Gastroesophageal sphincter (tissue), 4 donors: Measurements from ENCODE around the gene WDR37. TPM values are rescaled to one million over a fixed set of nuclear protein-coding genes. Genes with fewer than 3 reads are reported as not detected.

Experiments used
- ATAC-seq: fragments of 150-250 bp; one replicate; pipeline ENCODE4 v1.9.1; 2016; ENCODE audit warnings: mild to moderate bottlenecking, moderate library complexity
- H3K27ac ChIP-seq, 4 donors: fragments of 200-600 bp; sonication (generic) in 3 of 4; 1 replicate in 3 of 4; 2 replicates in 1 of 4; pipeline ENCODE4 v1.5.1; 2016 to 2019
- H3K27me3 ChIP-seq: fragments of 200-600 bp; sonication (generic); one replicate; pipeline ENCODE4 v1.5.1; 2019
- H3K36me3 ChIP-seq, 2 donors: fragments of 200-600 bp; sonication (generic); one replicate each; pipeline ENCODE4 v1.5.1; 2019; ENCODE audit warnings: control low read depth in 1 of 2
- H3K4me1 ChIP-seq, 3 donors: fragments of 200-600 bp; sonication (generic); 1 replicate in 2 of 3; 2 replicates in 1 of 3; pipeline ENCODE4 v1.5.1; 2016 to 2019; ENCODE audit warnings: control low read depth in 2 of 3
- H3K4me3 ChIP-seq, 2 donors: fragments of 200-600 bp; sonication (generic); one replicate each; pipeline ENCODE4 v1.5.1; 2019; ENCODE audit warnings: mild to moderate bottlenecking in 1 of 2, moderate library complexity in 1 of 2
- H3K9me3 ChIP-seq, 3 donors: fragments of 200-600 bp; sonication (generic); one replicate each; pipeline ENCODE4 v1.5.1; 2017 to 2019; ENCODE audit warnings: control low read depth in 2 of 3
- EP300 ChIP-seq: sonication (generic); formaldehyde crosslinking; IDR thresholded peaks from one replicate; pipeline ENCODE4 v1.6.1; 2017; ENCODE audit warnings: antibody characterized with exemption, mild to moderate bottlenecking
- POLR2A ChIP-seq, 2 donors: fragments of 450-650 bp; IDR thresholded peaks; one replicate each; pipeline ENCODE4 v1.6.1; 2017; ENCODE audit warnings: antibody characterized with exemption in 2 of 2, mild to moderate bottlenecking in 2 of 2, moderate library complexity in 1 of 2
- POLR2AphosphoS5 ChIP-seq: sonication (generic); formaldehyde crosslinking; IDR thresholded peaks from one replicate; pipeline ENCODE4 v1.6.1; 2017; ENCODE audit warnings: antibody characterized with exemption
- WGBS, 2 donors: methylation state at CpG; one replicate each; pipeline ENCODE4 v1.1.5; 2018; ENCODE audit warnings: low coverage in 1 of 2; 5-methylcytosine and 5-hydroxymethylcytosine counted together
- total RNA-seq, 4 donors: library from RNA; depleted of rRNA; stranded (reverse); fragments of >200 nt; gene quantifications; one replicate each; pipeline ENCODE4 v1.1.0, GENCODE V29; 2016
- TF ChIP-seq, protein P1 (sequence below), 4 experiments: fragments of 200-600 bp in 2 of 4; fragments of 450-650 bp in 2 of 4; sonication (generic) in 1 of 4; IDR thresholded peaks; one replicate each; pipeline ENCODE4 v1.5.1; 2017 to 2019; ENCODE audit warnings: antibody characterized with exemption in 4 of 4, mild to moderate bottlenecking in 2 of 4, moderate library complexity in 2 of 4

WDR37 gene
- total RNA-seq, 4 donors from 2014 or later: 11.4 to 16.7 (median 13.9) TPM

DNA sequence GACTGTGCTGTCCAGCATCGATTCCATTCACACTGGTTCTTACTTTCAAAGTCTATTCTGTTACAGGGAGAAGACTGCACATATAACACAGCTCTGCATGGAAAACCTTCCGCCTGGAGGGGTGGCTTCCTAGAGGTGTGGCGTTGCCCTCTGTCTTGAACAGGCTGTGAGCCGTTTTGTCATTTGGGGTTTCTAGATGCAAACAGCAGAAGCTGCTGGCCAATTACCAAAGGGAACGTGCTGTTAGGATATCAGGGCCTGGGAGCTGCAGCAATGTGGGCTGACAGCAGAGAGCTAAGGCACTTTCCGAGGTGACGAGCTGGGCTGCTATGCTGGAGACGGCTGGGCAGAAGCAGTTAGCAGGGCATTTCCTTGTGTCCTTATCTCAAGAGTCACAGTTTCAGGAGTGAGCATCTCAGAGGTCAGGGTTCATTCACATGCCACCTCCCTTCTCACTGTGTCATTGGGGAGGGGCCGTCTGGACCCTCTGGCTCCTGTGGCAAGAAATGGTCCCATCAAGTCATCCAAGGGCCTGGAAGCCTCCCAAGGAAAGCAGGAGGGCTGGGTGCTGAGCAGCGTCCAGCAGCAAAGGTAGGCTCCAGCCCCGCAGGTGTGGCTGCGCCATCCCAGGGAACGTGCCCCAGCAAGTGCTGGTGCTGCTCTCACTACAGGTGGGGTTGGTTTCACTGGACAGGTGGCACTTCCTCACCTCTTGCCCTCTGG is 106.5 kb downstream of the WDR37 start:
- Histone ChIP-seq H3K4me1 (no peaks in the 10 kb centered on the region), H3K27me3 (peaks cover 18% of the 10 kb centered on the region), H3K9me3 (no peaks in the 10 kb centered on the region), H3K4me3 (no peak overlapping the region), H3K27ac (no peak overlapping the region), H3K36me3 (no peaks in the 10 kb centered on the region)
- TF ChIP-seq POLR2AphosphoS5: no peak
- 67 to 87% methylated on average over 1 to 4 of the region's 13 CpGs for WGBS, 2 donors
- ATAC-seq: no peak

DNA sequence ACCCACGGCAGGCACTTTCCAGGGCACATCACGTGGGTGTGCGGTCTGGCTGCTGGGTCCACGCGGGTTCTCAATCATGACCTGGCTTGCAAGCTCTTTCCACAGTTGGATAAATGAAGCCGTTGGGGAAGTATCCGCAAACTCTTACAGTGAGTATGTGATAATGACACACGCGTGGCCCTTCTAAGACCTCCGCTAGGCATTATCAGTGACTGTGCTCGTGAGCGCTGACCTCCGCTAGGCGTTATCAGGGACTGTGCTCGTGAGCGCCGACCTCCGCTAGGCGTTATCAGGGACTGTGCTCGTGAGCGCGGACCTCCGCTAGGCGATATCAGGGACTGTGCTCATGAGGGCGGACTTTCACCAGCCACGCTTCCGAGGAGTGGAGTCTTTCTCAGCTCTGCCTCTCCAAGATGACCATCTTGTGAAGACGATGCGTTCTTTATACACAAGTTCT is 107.0 kb downstream of the WDR37 start:
- TF ChIP-seq, protein P1, sequence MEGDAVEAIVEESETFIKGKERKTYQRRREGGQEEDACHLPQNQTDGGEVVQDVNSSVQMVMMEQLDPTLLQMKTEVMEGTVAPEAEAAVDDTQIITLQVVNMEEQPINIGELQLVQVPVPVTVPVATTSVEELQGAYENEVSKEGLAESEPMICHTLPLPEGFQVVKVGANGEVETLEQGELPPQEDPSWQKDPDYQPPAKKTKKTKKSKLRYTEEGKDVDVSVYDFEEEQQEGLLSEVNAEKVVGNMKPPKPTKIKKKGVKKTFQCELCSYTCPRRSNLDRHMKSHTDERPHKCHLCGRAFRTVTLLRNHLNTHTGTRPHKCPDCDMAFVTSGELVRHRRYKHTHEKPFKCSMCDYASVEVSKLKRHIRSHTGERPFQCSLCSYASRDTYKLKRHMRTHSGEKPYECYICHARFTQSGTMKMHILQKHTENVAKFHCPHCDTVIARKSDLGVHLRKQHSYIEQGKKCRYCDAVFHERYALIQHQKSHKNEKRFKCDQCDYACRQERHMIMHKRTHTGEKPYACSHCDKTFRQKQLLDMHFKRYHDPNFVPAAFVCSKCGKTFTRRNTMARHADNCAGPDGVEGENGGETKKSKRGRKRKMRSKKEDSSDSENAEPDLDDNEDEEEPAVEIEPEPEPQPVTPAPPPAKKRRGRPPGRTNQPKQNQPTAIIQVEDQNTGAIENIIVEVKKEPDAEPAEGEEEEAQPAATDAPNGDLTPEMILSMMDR (IDR thresholded peaks at IDR 0.05): no peak
- no peak for TF ChIP-seq POLR2AphosphoS5
- TF ChIP-seq POLR2A (IDR thresholded peaks at IDR 0.05): no peak
- TF ChIP-seq EP300: no peak
- H3K9me3 ChIP-seq: no peaks in the 10 kb centered on the region
- H3K4me3 ChIP-seq: no peak overlapping the region
- H3K27me3 ChIP-seq: peaks cover 17% of the 10 kb centered on the region
- H3K27ac ChIP-seq: no peak overlapping the region
- 86 to 88% methylated on average over 8 to 18 of the region's 29 CpGs for WGBS, 2 donors
- no peaks in the 10 kb centered on the region for H3K4me1 ChIP-seq
- no peak for ATAC-seq
- no peaks in the 10 kb centered on the region for H3K36me3 ChIP-seq

DNA sequence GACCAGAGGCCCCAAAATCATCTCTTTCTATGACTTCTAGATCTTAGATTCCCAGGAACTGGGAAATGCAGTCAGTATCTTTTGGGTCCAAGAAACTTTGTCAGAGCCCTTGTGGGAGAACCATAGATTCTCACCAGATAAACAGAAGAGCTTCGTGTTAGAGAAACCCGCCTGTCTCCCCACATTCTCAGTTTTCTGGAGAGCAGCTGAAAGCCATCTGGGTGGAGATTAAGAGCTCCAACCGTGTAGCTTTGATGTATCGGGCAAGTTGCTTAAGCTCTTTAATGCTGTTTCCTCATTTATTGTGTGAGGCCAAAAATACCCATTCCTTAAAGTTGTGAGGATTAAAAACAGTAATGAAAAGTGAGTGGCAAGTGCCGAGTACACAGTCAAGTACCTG is 107.6 kb downstream of the WDR37 start:
- Histone ChIP-seq H3K27ac (no peak overlapping the region), H3K4me3 (no peak overlapping the region), H3K27me3 (peaks cover 20% of the 10 kb centered on the region), H3K4me1 (no peaks in the 10 kb centered on the region), H3K36me3 (no peaks in the 10 kb centered on the region), H3K9me3 (no peaks in the 10 kb centered on the region)
- no peak for ATAC-seq
- TF ChIP-seq POLR2AphosphoS5 (no peak), POLR2A (IDR thresholded peaks at IDR 0.05) (no peak), EP300 (no peak)
- TF ChIP-seq, protein P1 (IDR thresholded peaks at IDR 0.05): no peak
- WGBS, 2 donors: 47 to 68% methylated on average over 5 of the region's 5 CpGs

DNA sequence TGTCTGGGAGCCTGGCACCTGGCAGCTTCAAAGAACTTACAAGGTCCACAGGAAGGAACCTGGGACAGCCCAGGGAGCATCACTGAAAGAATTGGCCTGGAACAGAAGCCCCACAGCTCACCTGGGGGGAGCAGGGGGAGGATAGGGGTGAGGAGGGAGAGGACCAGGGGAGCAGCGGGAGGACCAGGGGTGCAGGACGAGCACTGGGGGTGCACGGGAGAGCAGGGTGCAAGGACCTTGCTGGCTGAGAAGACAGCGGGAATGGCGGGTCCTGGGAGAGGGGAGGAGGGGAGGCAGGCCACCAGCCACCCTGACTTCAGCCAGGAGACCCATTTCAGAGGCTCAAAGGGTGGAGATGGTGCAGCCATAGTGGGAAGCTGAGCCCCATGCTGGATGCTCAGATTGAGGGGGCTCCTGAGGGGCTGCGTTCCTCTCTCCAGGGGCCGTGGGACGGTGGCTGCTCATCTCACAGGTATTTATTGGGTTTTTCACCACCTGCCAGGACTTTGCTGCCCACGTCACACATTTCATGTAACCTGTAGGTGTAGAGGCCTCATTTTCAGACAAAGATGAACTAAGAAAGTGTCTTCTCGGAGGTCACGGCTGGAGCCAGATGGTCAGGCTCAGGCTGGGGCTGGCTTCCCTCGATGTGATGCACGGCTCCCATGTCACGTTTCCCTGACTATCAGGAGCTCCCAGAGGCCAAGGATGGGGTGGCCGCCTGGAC is 110.1 kb downstream of the WDR37 start:
- H3K27ac ChIP-seq: no peak overlapping the region
- peaks cover 44% of the 10 kb centered on the region for H3K27me3 ChIP-seq
- H3K36me3 ChIP-seq: no peaks in the 10 kb centered on the region
- no peak for ATAC-seq
- no peaks in the 10 kb centered on the region for H3K9me3 ChIP-seq
- no peaks in the 10 kb centered on the region for H3K4me1 ChIP-seq
- no peak overlapping the region for H3K4me3 ChIP-seq
- 82 to 100% methylated on average over 4 to 5 of the region's 15 CpGs for WGBS, 2 donors
- TF ChIP-seq POLR2AphosphoS5: no peak

DNA sequence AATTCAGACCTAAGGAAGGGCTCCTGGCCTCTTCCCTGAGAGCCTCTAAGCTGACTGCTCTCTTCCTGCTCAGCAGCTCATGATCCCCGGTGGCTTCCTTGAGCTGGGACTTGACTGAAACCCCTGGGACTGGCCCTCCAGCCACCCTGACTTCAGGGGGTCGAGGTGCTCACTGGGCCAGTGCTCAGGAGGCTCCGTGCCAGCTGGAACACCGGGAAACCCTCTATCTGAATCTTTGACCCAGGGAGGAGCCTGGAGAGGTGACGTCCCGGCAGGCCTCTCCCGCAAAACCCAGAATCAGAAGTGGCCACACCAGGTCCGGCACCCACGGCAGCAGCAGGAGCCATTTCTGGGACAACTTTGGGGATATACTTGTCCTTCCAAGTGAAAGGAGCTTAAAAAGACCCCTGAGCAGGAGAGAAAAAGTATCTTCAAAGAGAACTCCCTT is 110.7 kb downstream of the WDR37 start:
- Histone ChIP-seq H3K9me3 (no peaks in the 10 kb centered on the region), H3K36me3 (no peaks in the 10 kb centered on the region), H3K4me3 (no peak overlapping the region), H3K4me1 (no peaks in the 10 kb centered on the region), H3K27me3 (peaks cover 49% of the 10 kb centered on the region), H3K27ac (no peak overlapping the region)
- no CpG with 5 or more reads among the region's 9 CpGs for WGBS, 2 donors
- TF ChIP-seq EP300: no peak
- no peak for TF ChIP-seq POLR2AphosphoS5
- TF ChIP-seq POLR2A (IDR thresholded peaks at IDR 0.05): no peak
- TF ChIP-seq, protein P1 (IDR thresholded peaks at IDR 0.05): no peak
- ATAC-seq: no peak

DNA sequence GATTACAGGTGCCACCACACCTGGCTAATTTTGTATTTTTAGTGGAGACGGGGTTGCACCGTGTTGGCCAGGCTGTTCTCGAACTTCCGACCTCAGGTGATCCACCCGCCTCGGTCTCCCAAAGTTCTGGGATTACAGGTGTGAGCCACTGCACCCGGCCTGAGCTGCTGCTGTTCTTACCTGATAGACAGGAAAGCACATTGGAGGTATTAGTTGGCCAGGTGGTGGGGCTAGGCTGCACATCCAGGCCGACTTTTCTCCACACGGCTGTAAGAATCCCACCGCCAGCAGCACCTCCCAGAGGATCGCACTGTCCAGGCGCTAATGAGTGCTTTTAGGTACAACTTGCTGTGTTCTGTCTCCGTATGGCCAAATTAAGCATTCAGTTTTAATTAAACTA is 112.6 kb downstream of the WDR37 start:
- no peak for ATAC-seq
- WGBS, 2 donors: no CpG with 5 or more reads among the region's 13 CpGs
- Histone ChIP-seq H3K4me3 (no peak overlapping the region), H3K4me1 (no peaks in the 10 kb centered on the region), H3K9me3 (no peaks in the 10 kb centered on the region), H3K27ac (no peak overlapping the region), H3K36me3 (no peaks in the 10 kb centered on the region), H3K27me3 (peaks cover 52% of the 10 kb centered on the region)
- TF ChIP-seq, protein P1 (IDR thresholded peaks at IDR 0.05): no peak
- no peak for TF ChIP-seq EP300
- TF ChIP-seq POLR2AphosphoS5: no peak
- TF ChIP-seq POLR2A (IDR thresholded peaks at IDR 0.05): no peak
